ENCODE measurements around the gene COX6B1.
"Not testable (repeated sequence)": the region's sequence is repeated elsewhere in the genome, so short reads cannot be mapped to it uniquely, and the experiment has no call there.

Gene COX6B1

DNA sequence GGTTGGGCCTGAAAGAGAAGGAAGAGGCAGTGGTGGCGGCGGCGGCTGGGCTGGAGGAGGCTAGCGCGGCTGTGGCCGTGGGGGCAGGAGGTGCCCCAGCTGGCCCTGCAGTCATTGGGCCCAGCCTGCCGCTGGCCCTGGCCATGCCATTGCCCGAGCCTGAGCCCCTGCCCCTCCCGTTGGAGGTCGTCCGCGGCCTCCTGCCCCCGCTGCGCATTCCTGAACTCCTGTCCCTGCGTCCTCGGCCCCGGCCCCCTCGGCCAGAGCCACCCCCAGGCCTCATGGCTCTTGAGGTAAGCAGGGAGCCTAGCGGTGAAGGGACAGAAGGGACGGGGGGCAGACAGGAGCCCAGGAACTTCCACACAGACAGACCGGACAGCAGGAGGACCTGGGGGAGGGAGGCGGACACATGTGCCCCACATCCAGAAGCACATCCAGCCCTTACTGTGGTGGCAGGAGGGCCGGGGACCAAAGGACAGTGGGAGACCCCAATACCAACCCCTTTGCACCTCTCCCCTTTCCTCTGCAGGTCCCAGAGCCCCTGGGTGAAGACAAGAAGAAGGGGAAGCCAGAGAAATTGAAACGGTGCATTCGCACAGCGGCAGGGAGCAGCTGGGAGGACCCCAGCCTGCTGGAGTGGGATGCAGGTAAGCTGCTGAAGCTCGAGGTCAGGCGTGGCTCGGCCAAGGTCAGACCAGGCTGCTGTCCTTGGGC, 14.2 kb upstream of the COX6B1 start:
- DNase-seq (ENCODE audit: low spot score), result no peak

DNA sequence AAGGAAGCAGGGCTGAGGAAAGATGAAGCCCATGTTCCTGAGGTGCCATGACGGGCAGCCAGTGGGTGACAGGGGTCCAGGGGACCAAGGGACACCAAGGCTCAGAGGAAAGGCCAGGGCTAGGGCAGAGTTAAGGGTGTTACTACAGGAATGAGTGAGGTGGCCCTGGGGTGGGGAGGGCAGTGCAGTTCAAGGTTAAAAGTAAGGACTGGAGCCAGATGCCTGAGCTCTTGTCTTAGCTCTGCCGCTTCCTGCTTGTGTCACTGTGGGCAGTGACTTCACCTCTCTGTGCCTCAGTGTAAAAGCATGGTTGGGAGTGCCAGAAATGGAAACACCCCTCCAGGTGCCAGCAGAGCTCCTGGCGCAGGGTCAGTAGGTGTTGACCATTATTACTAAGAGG, 11.5 kb upstream of the COX6B1 start:
- DNase-seq (ENCODE audit: low spot score), result no peak

- no peak for DNase-seq (ENCODE audit: low spot score)
Measured at GRCh38 chr19:35637165-35637564, 11.0 kb upstream of the COX6B1 start.

DNA sequence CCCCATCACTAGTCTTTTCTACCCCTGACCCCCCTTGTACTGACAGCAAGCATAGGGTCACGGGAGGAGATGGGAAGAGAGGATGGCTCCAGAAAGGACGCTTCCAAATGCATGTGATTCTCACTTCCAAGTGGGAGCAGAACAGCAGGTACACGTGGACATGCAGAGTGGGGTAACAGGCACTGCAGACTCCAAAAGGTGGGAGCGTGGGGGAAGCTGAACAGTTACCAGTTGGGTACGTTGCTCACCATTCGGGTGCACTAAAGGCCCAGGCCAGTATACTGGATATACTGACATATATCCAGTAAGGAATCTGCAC, 8.8 kb upstream of the COX6B1 start:
- DNase-seq (ENCODE audit: low spot score), result no peak

DNA sequence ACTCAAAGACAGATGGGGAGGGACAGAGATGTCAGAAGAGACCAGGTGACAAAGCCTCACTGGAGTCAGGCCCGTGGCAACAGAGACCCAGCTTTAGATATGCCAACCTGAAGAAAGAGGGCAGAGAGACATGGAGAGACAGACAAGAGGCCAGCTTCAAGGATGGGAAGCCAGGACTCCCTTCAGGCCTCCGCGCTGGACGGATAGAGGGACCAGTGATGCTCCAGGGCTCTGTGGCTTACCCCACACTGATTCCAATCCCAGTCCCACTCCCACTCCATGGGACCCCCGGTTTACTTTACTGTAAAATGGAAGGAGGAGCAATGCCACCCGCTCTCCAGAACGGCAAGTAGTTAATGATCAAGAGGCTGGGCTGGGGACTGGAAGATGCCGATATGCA, 8.3 kb upstream of the COX6B1 start:
- DNase-seq (ENCODE audit: low spot score), result no peak

GRCh38 chr19:35641515-35642151, 6.5 kb upstream of the COX6B1 start, which contains the start of gene ETV2:
Gene ETV2 (plus strand): TSS chr19:35641745. CDS start chr19:35642461, 716 bp downstream.
- no peak for DNase-seq (ENCODE audit: low spot score)

DNA sequence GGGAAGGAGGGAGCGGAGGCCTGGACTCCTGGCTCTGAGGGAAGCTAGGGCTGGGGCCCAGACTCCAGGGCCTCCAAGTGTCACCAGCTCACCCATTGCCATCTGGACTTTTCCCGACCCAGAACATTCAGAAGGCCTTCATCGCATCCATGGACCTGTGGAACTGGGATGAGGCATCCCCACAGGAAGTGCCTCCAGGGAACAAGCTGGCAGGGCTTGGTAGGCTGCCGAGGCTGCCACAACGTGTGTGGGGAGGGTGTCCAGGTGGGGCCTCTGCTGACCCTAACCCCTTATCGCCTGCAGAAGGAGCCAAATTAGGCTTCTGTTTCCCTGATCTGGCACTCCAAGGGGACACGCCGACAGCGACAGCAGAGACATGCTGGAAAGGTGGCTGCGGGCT, 5.8 kb upstream of the COX6B1 start:
- no peak for DNase-seq (ENCODE audit: low spot score)

- no peak for DNase-seq (ENCODE audit: low spot score)
Measured at GRCh38 chr19:35642798-35643254, 5.3 kb upstream of the COX6B1 start.

DNA sequence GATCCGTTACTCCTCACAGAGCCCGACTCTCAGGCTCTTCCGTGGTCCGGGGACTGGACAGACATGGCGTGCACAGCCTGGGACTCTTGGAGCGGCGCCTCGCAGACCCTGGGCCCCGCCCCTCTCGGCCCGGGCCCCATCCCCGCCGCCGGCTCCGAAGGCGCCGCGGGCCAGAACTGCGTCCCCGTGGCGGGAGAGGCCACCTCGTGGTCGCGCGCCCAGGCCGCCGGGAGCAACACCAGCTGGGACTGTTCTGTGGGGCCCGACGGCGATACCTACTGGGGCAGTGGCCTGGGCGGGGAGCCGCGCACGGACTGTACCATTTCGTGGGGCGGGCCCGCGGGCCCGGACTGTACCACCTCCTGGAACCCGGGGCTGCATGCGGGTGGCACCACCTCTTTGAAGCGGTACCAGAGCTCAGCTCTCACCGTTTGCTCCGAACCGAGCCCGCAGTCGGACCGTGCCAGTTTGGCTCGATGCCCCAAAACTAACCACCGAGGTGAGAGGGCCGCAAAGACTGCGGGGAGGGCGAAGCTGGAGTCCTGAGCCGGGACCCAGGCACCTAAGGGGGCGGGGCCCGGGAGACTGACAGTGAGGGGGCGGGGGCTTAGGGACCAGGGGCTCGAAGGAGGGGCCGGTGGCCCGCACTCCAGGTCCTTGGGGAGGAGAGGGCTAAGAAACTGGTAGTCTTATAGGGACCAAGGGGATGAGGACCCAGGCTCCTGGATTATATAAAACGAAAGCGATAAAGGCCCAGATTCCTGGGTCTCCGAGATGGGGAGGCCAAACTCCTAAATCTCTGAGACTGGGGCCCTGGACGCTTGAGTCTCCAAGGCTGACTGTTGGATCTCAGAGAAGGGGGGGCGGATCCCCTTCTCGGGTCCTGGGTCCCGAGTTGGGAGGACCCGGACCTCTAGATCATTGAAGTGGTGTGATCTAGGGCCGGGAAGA, 4.6 kb upstream of the COX6B1 start:
- peak; percentile 91 for DNase-seq (ENCODE audit: low spot score)

DNA sequence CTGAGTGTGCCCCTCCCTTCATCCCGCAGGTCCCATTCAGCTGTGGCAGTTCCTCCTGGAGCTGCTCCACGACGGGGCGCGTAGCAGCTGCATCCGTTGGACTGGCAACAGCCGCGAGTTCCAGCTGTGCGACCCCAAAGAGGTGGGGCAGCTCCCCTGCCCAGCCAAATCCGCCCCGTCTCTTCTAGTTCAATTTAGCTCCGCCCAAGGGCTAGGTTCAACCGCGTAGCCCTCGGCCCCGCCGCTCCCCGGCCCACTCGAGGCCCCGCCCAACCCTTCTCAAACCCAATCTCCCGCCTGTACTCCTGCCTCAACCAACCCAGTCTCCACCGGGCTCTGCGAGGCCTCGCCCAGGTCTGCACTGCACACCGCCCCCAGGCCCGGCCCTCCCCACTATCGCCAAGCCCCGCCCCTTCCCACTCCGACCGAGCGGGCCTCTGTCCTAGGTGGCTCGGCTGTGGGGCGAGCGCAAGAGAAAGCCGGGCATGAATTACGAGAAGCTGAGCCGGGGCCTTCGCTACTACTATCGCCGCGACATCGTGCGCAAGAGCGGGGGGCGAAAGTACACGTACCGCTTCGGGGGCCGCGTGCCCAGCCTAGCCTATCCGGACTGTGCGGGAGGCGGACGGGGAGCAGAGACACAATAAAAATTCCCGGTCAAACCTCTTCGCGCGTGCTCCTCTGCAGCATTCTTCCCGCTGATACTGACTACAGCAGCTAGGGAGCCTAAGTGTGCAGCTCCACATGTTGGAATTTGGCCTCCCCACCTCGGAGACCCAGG, 3.7 kb upstream of the COX6B1 start:
- DNase-seq (ENCODE audit: low spot score), result peak; percentile 96

DNA sequence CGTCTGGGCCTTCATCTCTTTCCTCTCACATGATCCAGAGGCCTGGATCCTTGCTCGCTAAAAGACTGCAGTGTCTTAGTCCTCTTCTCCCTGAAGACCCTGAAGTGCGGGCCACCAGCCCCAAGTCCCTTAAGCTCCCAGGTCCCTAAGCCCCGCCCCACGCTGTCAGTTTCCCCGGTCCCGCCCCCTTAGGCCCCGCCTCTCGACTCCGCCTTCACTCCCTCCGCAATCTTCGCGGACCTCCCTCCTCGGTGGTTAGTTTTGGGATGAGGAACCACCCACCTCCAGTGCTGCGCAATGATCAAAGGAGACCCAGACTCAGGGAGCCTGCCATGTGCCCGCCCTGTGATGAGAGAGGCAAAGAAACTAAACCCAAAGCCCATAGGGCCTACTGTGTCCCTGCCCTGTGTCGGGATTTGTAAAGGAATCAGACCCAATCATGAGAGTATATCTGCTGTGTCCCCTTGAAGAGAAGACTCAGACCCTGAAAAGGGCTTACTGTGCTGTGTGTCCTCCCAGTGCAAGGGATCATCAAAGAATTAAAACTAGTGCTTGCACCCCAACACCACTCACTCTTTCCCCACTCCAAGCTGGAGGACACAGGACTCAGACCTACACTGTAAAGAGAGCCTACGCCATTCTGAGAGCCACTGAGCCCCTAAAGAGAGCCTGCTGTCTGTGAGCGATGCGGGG, 3.0 kb upstream of the COX6B1 start:
- peak; percentile 82 for DNase-seq (ENCODE audit: low spot score)

DNA sequence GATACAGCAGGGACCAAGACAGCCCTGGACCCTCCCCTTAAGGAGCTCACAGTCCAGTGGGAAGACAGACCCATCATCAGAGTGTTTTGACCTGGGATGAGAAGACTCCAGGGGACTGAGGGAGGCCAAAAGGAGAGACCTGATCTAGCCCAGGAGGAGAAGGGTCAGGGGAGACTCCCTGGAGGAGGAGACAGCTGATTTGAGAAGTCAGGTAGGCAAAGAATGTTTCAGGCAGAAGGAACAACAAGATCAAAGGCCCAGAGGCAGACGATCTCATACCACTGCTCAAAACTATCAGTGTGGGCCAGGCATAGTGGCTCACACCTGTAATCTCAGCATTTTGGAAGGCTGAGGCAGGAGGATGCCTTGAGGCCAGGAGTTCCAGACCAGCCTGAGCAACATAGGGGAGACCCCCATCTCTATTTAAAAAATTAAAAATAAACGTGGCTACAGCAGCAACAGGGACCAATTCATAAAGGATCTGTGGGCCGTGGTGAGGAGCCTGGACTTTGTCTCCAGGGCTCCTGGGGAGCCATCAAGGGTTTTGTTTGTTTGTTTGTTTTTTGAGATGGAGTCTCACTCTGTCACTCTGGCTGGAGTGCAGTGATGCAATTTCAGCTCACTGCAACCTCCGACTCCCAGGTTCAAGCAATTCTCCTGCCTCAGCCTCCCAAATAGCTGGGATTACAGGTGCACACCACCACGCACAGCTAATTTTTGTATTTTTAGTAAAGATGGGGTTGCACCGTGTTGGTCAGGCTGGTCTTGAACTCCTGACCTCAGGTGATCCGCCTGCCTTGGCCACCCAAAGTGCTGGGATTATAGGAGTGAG, 2.2 kb upstream of the COX6B1 start:
- DNase-seq (ENCODE audit: low spot score), result no peak

- DNase-seq (ENCODE audit: low spot score), result no peak
Measured at GRCh38 chr19:35650581-35650980, 2.5 kb downstream of the COX6B1 start.

DNA sequence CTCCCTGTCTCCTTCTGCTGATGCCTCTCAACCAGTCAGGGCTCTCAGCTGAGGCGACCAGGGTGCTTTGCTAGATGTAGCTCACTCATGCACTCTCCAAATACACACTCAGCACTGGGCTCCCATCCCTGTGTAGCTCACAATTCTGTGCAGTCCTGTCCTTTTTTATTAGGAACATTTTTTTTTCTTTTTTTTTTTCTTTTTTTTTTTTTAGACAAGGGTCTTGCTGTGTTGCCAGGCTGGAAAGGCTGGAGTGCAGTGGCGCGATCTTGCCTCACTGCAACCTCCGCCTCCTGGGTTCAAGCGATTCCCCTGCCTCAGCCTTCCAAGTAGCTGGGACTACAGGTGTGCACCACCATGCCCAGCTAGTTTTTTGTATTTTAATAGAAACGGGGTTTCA, 6.7 kb downstream of the COX6B1 start:
- DNase-seq (ENCODE audit: low spot score), result not testable (repeated sequence)

GRCh38 chr19:35655600-35655999, 7.5 kb downstream of the COX6B1 start:
- no peak for DNase-seq (ENCODE audit: low spot score)

GRCh38 chr19:35656700-35657099, 8.6 kb downstream of the COX6B1 start:
- DNase-seq (ENCODE audit: low spot score), result no peak

DNA sequence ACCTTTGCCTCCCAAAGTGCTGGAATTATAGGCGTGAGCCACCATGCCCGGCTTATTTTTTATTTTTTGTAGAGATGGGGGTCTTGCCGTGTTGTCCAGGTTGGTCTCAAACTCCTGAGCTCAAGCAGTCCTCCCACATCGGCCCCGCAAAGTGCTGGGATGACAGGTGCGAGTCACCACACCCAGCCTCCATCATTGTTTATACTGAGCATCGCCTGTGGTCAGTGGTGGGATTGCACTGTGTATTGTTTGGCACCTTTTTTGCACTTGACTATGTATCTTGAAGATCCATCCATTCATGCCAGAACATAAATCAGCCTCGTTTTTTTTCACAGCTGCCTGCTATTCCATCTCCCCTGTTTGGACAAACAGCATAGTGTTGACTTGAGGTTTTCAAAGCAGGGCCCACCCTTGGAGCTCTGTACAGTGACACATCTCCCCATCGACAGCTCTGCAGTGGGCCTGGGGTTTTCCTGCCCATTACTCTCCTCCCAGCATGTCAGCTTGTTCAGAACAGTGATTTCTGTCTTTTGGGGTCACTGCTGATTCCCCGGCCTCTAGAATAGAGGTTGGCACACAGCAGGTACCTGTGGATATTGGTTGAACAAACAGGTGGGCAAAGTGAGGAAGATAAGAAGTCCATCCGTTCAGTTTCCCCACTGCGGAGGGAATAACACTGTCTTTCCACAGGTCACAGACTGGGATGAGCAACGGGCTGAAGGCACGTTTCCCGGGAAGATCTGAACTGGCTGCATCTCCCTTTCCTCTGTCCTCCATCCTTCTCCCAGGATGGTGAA, 10.0 kb downstream of the COX6B1 start:
- DNase-seq (ENCODE audit: low spot score), result no peak

- no peak for DNase-seq (ENCODE audit: low spot score)
Measured at GRCh38 chr19:35661995-35662340, 13.8 kb downstream of the COX6B1 start.

DNA sequence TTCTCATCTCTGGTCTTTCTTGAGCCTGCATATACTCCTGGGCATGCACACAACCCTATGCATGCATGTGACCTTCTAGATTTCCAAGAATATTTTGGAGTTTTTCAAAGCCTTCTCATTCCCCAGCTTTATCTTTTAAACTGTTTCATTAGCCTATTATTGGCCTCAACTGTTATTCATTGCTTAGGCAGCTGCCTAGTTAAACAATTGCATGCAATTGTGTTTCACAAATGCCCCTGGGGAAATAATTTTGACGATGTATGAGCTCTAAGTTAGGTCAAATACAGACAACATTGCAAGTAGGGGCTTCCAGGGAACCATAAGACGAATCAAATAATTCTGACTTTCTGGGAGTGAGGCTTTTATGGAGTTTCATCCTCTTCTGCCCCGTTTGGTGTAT, 15.9 kb downstream of the COX6B1 start:
- DNase-seq (ENCODE audit: low spot score), result no peak

DNA sequence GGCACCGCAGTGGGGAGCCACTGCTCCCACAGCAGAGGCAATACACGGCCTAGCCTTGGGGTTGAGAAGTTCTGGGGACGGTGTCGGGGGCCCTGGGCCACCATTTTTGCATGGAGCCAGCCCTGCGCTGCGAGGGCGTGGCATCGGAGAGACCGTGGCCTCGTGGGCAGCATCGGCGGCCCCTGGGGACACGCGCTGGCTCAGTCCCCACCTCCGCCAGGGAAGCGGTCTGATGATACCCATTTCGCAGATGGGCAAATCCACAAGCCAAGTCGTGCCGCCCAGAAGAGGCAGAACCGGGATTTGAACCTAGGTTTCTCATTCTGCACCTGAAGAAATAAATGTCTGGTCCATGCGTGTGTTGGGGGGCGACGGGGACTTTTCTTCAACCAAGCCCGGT, 17.0 kb downstream of the COX6B1 start:
- DNase-seq (ENCODE audit: low spot score), result no peak
